Upper lobe of left lung (tissue), 4 donors: Measurements from ENCODE around the gene SENP5.

Experiments
- POLR2A ChIP-seq, 4 donors: fragments of 450-650 bp; IDR thresholded peaks; one replicate each; pipeline ENCODE4 v1.5.1; 2016 to 2017; ENCODE audit warnings: antibody characterized with exemption in 4 of 4, mild to moderate bottlenecking in 2 of 4
- TF ChIP-seq, protein P1 (sequence below), 6 experiments: fragments of 450-650 bp in 4 of 6; fragments of 200-600 bp in 2 of 6; sonication (generic) in 2 of 6; IDR thresholded peaks; one replicate each; pipeline ENCODE4 v1.5.1; 2016 to 2019; ENCODE audit warnings: antibody characterized with exemption in 6 of 6

DNA sequence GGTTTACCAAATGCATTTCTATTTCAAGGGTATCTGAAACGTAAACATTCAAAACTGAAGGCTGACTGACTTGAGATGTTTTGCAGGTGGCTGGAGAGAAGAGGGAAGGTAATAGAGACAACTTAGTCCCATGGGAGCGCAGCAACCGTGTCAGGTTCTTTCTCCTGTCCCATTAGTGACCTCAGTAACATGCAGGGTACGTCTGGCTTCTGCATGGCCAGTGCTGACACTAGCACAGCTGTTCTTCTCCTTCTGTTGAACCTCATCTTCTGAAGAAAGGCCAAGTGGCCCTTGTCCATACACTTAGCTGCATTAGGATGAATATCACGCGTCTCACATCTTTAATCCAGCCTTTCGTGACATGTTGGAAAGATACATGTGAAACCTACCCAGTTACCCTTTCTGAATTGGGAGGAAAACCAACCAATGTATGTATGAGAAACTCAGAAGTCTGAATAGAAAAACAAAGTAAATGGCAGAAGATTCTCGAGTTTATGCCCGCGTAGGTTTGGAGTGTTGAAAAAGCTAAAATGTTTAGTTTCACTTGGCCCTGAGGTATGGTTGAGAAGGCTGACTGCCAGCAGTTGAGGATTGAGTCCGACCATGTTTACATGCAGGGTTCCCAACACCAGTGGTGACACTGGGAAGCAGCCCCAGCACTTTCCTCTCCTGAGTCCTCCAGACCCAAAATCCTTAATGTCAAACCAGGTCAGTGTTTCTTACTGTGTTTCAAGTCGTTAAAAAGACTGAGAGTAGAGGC lies 64.3 kb downstream of the SENP5 start:
- TF ChIP-seq, protein P1, sequence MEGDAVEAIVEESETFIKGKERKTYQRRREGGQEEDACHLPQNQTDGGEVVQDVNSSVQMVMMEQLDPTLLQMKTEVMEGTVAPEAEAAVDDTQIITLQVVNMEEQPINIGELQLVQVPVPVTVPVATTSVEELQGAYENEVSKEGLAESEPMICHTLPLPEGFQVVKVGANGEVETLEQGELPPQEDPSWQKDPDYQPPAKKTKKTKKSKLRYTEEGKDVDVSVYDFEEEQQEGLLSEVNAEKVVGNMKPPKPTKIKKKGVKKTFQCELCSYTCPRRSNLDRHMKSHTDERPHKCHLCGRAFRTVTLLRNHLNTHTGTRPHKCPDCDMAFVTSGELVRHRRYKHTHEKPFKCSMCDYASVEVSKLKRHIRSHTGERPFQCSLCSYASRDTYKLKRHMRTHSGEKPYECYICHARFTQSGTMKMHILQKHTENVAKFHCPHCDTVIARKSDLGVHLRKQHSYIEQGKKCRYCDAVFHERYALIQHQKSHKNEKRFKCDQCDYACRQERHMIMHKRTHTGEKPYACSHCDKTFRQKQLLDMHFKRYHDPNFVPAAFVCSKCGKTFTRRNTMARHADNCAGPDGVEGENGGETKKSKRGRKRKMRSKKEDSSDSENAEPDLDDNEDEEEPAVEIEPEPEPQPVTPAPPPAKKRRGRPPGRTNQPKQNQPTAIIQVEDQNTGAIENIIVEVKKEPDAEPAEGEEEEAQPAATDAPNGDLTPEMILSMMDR (IDR thresholded peaks at IDR 0.05) = no peak
- TF ChIP-seq POLR2A (IDR thresholded peaks at IDR 0.05) = no peak
